PC-3 (cell line): Measurements from ENCODE around the gene TNP1.

Source experiments
- EZH2phosphoT487 ChIP-seq: fragments of 300-600 bp; sonication (generic); IDR thresholded peaks from 2 replicates; pipeline ENCODE4 v1.6.1; 2018; ENCODE audit warnings: mild to moderate bottlenecking, antibody characterized with exemption, low read length, borderline replicate concordance
- TF ChIP-seq, protein P1 (sequence below): fragments of 300-600 bp; sonication (generic); conservative IDR thresholded peaks from 2 replicates; pipeline ENCODE4 v1.5.1; 2017; ENCODE audit warnings: antibody characterized with exemption, low read depth, mild to moderate bottlenecking, low read length

DNA sequence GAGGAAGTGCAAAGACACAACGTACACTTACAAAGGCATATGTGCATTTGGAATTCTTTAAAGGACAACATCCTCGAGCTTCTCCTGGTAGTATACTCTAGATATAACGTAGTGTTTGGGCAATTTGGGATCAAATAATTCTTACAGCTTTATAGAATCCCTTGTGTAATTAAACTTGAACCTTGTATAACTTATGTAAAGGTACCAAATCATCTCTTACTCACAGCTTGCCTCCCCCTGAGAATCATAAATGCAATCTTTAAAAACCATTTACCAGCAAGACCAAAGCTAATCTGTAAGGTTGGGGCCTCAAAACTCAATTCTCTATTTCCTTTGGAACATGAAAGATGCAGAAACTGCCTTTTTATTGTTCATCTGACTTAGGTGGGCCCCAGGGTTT lies 12.2 kb upstream of the TNP1 start:
- TF ChIP-seq, protein P1, sequence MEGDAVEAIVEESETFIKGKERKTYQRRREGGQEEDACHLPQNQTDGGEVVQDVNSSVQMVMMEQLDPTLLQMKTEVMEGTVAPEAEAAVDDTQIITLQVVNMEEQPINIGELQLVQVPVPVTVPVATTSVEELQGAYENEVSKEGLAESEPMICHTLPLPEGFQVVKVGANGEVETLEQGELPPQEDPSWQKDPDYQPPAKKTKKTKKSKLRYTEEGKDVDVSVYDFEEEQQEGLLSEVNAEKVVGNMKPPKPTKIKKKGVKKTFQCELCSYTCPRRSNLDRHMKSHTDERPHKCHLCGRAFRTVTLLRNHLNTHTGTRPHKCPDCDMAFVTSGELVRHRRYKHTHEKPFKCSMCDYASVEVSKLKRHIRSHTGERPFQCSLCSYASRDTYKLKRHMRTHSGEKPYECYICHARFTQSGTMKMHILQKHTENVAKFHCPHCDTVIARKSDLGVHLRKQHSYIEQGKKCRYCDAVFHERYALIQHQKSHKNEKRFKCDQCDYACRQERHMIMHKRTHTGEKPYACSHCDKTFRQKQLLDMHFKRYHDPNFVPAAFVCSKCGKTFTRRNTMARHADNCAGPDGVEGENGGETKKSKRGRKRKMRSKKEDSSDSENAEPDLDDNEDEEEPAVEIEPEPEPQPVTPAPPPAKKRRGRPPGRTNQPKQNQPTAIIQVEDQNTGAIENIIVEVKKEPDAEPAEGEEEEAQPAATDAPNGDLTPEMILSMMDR: no peak
- TF ChIP-seq EZH2phosphoT487: no peak
